GM04503 (cell line): Measurements from ENCODE around the gene DDX31.

Experiments used
- DNase-seq: peaks from one replicate; pipeline ENCODE4 v3.0.0-alpha.2; 2012; ENCODE audit warnings: low read depth

Gene DDX31

GRCh38 chr9:132673355-132673754, 3.6 kb upstream of the DDX31 start:
- no peak for DNase-seq

- DNase-seq: no peak
Observed at GRCh38 chr9:132672413-132672690, 2.6 kb upstream of the DDX31 start.

DNA sequence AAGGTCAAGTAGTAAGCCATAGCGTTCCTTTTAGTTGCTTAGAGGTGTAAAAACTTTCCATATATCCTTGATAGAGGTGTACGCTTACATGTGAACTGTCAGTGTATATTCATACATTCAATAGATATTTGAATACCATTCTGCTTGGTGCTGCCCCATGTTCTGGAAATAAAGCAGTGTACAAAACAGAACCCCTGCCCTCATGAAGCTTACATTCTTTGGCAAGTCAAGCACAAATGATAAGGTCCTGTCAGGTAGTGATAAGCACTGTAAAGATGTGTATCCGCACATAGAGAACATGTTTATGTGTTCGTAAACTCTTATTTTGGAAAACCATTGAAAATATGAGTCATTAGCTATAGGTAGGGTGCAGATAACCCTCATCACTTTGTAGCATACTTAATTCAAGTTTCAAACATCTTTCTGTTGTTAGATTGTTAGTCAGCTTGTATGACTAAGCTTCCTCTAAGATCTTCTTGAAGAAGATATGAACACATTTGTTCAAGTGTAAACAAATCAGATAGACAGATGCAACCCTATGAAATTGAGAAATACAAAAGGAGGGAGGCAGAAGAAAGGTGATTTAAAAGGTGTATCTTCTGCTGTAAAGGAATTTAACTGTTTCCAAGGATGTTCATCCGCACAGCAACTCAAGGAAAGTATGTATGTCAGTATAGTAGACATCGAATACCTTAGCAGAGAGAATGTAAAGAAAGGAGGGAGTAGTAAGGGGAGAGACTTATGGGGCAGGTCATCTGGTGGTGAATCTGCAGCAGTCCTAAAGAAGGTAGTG, 2.0 kb upstream of the DDX31 start:
- no peak for DNase-seq

DNA sequence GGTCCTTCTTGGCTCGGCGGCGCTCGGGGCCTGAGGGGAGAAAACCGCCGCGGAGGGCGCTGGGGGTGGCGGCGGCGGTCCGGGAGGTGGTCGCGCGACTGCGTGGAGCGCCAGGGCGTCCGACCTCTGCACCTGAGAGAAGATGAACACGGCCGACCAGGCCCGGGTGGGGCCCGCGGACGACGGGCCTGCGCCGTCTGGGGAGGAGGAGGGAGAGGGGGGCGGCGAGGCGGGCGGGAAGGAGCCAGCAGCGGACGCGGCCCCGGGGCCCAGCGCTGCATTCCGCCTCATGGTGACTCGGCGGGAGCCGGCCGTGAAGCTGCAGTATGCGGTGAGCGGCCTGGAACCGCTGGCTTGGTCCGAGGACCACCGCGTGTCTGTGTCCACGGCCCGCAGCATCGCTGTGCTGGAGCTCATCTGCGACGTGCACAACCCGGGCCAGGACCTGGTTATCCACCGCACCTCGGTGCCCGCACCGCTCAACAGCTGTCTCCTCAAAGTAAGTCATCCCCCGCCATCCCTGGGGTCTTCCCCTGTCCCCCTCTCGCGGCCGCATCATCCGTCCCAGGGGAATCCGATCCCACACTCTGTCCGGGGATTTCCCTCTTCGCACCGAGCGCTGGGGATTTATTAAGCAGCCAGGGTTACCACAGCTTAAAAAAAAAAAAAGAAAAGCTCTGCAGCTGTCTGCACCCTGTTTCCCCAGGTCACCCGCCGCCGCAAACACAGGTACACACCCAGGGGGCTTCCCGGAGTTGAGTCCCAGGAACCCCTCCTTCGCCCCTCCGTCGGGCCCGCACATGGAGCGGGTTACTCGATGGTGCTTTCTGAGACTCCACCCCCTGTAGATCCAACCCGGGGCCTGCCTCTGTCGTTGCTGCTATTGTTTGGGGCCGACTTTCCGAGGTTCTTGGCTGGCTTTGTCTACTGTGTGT, 941 bp upstream of the DDX31 start, which contains the start of gene GTF3C4:
Gene GTF3C4, plus strand, starts transcription at position 8 of the 935 bp plus-strand sequence. Its CDS starts 135 bp downstream, at position 143.
- DNase-seq: no peak

DNA sequence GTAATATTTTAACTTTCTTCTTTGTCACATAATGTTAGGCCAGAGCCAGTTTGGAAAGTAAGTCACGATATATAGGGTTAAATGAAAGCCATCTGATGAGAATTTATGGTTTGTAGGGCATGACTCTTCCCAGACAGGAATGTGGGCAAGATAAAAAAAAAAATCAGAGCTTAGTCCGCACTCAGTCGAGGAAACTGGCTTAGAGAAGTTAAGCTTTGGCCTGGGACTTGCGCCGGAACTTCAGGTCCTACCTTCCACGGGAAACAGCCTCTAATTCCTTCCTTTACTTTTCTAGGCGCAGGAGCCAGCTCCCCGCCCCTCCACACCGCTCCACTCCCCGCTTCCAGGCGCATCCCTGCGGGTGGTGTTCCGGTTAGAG, 475 bp downstream of the DDX31 start:
- no peak for DNase-seq

- no peak for DNase-seq
Observed at GRCh38 chr9:132663851-132664250, 5.9 kb downstream of the DDX31 start.

DNA sequence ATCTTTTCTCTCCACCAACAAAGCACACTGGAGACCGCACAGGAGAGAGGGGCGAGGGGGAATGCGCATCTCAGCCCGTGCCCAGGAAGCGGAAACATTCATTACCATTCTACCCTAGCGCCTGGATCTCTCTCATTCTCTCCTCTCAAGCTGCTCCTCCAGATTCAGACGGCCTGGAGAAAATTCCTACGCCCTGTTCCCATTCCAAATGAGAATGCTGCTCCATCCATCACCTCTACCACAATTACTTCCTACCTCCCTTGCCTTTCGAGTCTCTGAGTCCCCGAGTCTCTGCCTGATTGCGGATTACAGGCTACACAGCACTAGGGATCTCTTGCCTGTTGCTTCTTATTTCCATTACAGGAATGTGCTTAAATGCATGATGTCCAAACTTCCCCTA, 6.7 kb downstream of the DDX31 start:
- DNase-seq: no peak

GRCh38 chr9:132662152-132662945, 7.4 kb downstream of the DDX31 start:
- DNase-seq: no peak

DNA sequence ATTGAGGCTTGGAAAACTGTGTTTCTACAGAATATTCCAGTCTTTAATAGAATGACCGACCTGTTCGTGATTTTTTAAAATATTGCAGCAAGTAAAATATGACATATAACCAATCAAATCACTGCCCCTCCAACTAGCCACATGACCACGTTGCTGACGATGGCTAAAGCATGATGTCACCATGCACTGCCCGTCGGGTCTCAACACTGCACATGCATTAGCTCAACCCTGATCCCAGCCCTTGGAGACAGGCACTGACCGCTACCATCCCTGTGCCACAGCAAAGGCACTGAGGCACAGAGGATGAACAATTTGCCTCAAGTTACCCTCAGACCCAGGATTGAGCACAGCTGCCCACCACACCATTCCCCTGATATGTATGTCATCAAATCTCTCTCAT, 13.5 kb downstream of the DDX31 start:
- DNase-seq: no peak

- DNase-seq: no peak
Observed at GRCh38 chr9:132651259-132651658, 18.5 kb downstream of the DDX31 start.

DNA sequence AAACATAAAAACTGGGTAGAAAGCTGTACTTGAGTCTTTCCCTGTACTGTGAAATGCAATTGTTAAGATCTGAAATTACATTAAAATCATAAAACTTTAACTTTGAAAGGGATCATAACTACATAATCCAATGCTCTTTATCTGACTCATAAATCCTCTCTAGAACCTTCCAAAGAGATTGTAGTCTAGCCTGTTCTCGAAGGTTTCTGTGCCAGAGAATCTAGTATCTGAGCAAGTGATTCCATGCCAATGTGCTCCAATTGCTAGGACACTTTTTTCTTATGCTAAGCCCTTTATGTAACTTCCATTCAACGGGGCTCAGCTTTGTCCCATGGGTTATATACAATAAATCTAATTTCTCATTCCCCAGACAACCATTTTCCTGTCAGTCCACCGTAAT, 21.1 kb downstream of the DDX31 start:
- DNase-seq: no peak

GRCh38 chr9:132648283-132648682, 21.5 kb downstream of the DDX31 start:
- no peak for DNase-seq

DNA sequence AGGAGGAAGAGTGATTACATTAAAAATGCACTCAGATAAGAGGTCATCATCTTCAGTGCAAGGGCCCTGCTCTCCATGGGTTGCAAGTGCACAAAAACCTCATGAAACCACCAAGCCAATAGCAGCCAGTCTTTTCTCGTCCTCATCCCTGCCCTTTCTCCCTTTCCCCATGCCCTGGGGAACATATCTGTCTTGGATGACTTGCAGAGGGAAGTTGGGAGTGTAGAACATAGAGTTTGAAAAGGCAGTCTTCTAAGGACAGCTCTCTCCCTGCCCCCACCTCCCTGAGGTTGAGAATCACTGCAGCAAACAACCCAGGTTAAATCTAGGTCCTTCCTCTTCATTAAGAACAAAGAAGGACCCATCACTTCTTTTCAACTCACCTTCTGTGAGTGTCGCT, 22.0 kb downstream of the DDX31 start:
- no peak for DNase-seq

GRCh38 chr9:132647355-132647754, 22.4 kb downstream of the DDX31 start:
- DNase-seq: peak; percentile 99

DNA sequence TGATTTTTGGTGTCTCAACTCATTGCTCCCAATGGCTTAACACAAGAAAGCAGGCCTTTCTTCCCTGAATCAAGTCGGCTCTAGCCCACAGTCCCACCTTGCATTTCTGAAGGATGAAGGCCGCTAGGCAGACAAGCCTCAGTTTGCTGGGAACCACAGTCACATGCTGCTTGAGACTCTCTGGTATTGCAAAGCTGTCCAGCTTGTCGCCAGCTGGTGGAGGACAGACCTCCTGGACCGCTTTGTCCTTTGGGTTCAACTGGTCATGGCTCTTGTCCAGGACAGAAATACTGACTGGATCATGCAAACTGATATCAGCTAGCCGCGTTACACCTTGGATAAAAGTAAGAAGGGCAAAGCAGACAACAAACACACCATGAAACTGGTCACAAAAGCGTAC, 23.1 kb downstream of the DDX31 start:
- no peak for DNase-seq

DNA sequence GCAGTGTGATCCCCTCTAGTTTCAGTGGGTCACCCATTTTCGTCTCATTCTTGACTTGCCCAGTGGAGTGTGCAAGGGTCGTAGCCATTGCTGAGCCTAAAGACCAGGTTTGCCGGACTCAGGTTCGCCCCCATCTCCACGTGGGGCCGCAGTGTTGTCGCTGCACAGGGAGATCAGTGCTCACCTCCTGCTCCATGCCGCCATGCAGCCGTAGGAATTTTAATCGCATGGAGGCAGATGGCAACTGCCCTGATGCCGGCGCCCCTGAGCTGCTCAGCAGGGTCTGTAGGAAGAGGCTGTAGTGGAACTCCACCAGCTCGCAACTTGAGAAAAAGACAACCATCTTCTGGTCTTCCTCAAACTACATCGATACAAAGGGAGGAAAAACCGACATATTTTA, 24.1 kb downstream of the DDX31 start:
- no peak for DNase-seq

GRCh38 chr9:132645306-132645705, 24.5 kb downstream of the DDX31 start:
- DNase-seq: no peak

DNA sequence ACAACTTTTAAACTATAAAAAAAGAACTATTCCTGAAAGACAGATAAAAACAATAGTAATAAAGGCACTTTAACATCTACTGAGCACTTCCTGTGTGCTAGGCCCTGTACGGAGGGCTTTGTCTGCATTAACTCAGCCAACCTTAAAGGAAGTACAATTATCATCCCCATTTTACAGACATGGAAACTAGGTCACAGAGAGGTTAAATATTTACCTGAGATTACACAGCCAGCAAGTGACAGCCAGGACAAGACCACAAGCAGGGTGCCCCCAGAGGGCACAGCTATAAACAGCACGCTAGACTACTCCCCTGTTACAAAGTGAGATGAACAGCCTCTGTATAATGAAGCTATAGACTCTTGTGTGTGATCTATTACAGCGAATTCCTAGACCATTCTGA, 25.5 kb downstream of the DDX31 start:
- no peak for DNase-seq

GRCh38 chr9:132641216-132641615, 28.6 kb downstream of the DDX31 start:
- no peak for DNase-seq

GRCh38 chr9:132639322-132639721, 30.5 kb downstream of the DDX31 start:
- no peak for DNase-seq

DNA sequence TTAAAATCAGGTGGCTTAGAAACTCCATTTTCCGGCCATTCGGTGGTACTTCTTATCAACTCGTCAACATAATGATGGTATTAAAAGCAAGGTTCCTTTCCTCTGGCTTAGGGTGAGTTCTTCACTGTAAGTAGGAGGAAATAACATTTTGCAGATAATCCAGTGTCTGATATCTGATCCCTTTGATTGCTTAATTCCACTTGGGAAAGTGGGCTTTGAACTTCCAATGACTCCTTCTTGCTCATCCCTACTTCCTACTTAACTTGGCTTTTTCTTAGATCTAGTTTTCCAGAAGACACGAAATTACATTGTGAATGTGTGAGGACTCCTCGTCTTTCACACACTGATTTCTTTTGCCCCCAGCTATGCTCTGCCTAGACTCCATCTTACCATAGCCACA, 31.5 kb downstream of the DDX31 start:
- DNase-seq: no peak

DNA sequence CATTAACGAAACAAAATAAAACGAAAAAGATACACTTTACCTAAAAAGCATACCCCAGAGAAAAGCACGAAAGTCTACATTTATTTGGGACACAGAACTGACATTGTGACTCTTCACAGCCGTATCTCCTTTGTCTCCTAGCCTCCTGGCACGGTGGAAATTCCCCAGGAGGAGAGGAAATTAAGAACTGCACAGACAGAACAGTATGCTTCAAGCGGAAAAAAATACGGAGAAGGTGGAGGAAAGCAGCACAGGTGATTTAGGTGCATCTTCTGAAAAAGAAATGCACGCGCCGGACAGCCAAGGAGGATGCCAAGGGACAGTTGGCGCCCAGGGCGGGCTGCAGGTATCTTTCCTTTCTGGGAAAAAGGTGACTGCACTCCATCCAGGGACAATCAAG, 32.0 kb downstream of the DDX31 start:
- no peak for DNase-seq

- no peak for DNase-seq
Observed at GRCh38 chr9:132637351-132637750, 32.4 kb downstream of the DDX31 start.
